K562 (cell line): ENCODE data around the gene PAIP1. TPM values are rescaled to one million over a fixed set of nuclear protein-coding genes. Genes with fewer than 3 reads are reported as not detected.

Experiments used
- ATAC-seq: fragments of 200-7000 bp; cut with Tn5 transposase; 3 replicates; pipeline ENCODE4 v1.9.1; 2020; ENCODE audit warnings: moderate library complexity
- BruUV-seq: library from RNA; stranded (reverse); fragments of 400-500 nt; replicated peaks from 2 replicates; lab custom pipeline; 2021; lab: Mats Ljungman, UMichigan
- CTCF ChIA-PET: fragments of 300-600 bp; formaldehyde crosslinking; extraction: SDS; loops from one replicate; lab custom pipeline; 2021; ENCODE audit warnings: low intra/inter-chr PET ratio; lab: Yijun Ruan, JAX
- POLR2A ChIA-PET: fragments of 300-600, 350-650 bp; sonication (Branson Sonifier 250); formaldehyde crosslinking; extraction: SDS; loops from one replicate; lab custom pipeline; 2021; ENCODE audit warnings: antibody characterized with exemption, inconsistent platforms; lab: Yijun Ruan, JAX
- DNase-seq, 4 experiments: peaks; one replicate each; pipeline versions ENCODE4 v3.0.0 to v3.0.0-alpha.2; 2011 to 2018; ENCODE audit warnings: low spot score in 3 of 4, mixed read lengths in 3 of 4; ENCODE audit errors: extremely low read depth in 1 of 4
- FAIRE-seq: peaks from 2 replicates; lab custom pipeline; 2011; peaks lifted over from hg19 to GRCh38; lab: Jason Lieb, UNC
- H2AFZ ChIP-seq: 2 replicates; pipeline ENCODE4 v1.6.0; 2011; ENCODE audit warnings: low read depth, low read length, control low read depth, inconsistent platforms
- H3K27ac ChIP-seq: fragments of 200-600 bp; 3 replicates; pipeline ENCODE4 v1.8.0; 2011; ENCODE audit warnings: low read depth, mild to moderate bottlenecking, control low read depth, inconsistent platforms, low read length, moderate library complexity, mixed read lengths; ENCODE audit errors: extremely low read depth
- H3K27me3 ChIP-seq, 2 experiments: fragments of 300-600 bp in 1 of 2; 2 replicates in 1 of 2; 3 replicates in 1 of 2; pipeline versions ENCODE4 v1.6.0 to v1.8.0; 2011; ENCODE audit warnings: inconsistent platforms in 2 of 2, low read length in 2 of 2, mild to moderate bottlenecking in 1 of 2, mixed read lengths in 1 of 2, moderate library complexity in 1 of 2; ENCODE audit not compliant: control insufficient read depth in 2 of 2, insufficient read depth in 2 of 2
- H3K36me3 ChIP-seq: fragments of 300-600 bp; 3 replicates; pipeline ENCODE4 v1.8.0; 2011; ENCODE audit warnings: mild to moderate bottlenecking, low read length, inconsistent platforms; ENCODE audit not compliant: control insufficient read depth, insufficient read depth
- H3K4me1 ChIP-seq, 2 experiments: fragments of 200-600 bp in 1 of 2; replicated peaks in 1 of 2; 2 replicates in 1 of 2; 3 replicates in 1 of 2; pipeline versions ENCODE4 v1.5.1 to v1.8.0; 2011; ENCODE audit warnings: inconsistent platforms in 2 of 2, low read length in 2 of 2, mild to moderate bottlenecking in 1 of 2, mixed read lengths in 1 of 2, moderate library complexity in 1 of 2; ENCODE audit not compliant: control insufficient read depth in 2 of 2, insufficient read depth in 2 of 2
- H3K4me2 ChIP-seq: 2 replicates; pipeline ENCODE4 v1.6.1; 2011; ENCODE audit warnings: low read length, control low read depth, inconsistent platforms, mixed read lengths; ENCODE audit not compliant: insufficient read depth
- H3K4me3 ChIP-seq: fragments of 200-600 bp; sonication (generic), shearing (Covaris generic); 2 replicates; pipeline ENCODE4 v1.5.1; 2016; ENCODE audit warnings: control low read depth, inconsistent platforms
- H3K79me2 ChIP-seq: fragments of 200-600 bp; 3 replicates; pipeline ENCODE4 v1.8.0; 2011; ENCODE audit warnings: low read length, inconsistent platforms; ENCODE audit not compliant: control insufficient read depth, insufficient read depth
- H3K9ac ChIP-seq, 2 experiments: 2 replicates each; pipeline versions ENCODE4 v1.6.0 to v1.6.1; 2011; ENCODE audit warnings: low read depth in 2 of 2, low read length in 2 of 2, control low read depth in 1 of 2, inconsistent platforms in 1 of 2, mild to moderate bottlenecking in 1 of 2, mixed read lengths in 1 of 2; ENCODE audit not compliant: insufficient read depth in 1 of 2
- H3K9me1 ChIP-seq: one replicate; pipeline ENCODE4 v1.6.0; 2011; ENCODE audit warnings: inconsistent platforms, mild to moderate bottlenecking, low read length, moderate library complexity; ENCODE audit not compliant: control insufficient read depth, insufficient read depth
- H3K9me3 ChIP-seq: replicated peaks from 2 replicates; pipeline ENCODE4 v1.5.1; 2011; ENCODE audit warnings: low read depth, low read length, inconsistent platforms; ENCODE audit not compliant: control insufficient read depth, insufficient read depth
- H4K20me1 ChIP-seq: replicated peaks from 2 replicates; pipeline ENCODE4 v1.6.1; 2011; ENCODE audit warnings: low read length, inconsistent platforms, mixed read lengths; ENCODE audit not compliant: control insufficient read depth, insufficient read depth
- ARID1B ChIP-seq: fragments of 450-650 bp; IDR thresholded peaks from 2 replicates; pipeline ENCODE4 v1.6.1; 2016; ENCODE audit warnings: antibody characterized with exemption, mild to moderate bottlenecking, inconsistent platforms
- ELF1 ChIP-seq: fragments of 200-800 bp; sonication (Bioruptor generic); IDR thresholded peaks from 2 replicates; pipeline ENCODE4 v1.6.1; 2016; ENCODE audit warnings: missing genetic modification characterization, missing compliant biosample characterization
- KAT8 ChIP-seq: fragments of 450-650 bp; IDR thresholded peaks from 2 replicates; pipeline ENCODE4 v1.6.1; 2016; ENCODE audit warnings: low read depth, mild to moderate bottlenecking
- MEF2D ChIP-seq: conservative IDR thresholded peaks from 2 replicates; pipeline ENCODE4 v1.6.1; 2016; ENCODE audit warnings: low read depth, missing genetic modification characterization, missing compliant biosample characterization
- MTA1 ChIP-seq: fragments of 450-650 bp; IDR thresholded peaks from 2 replicates; pipeline ENCODE4 v1.6.1; 2017; ENCODE audit warnings: borderline replicate concordance
- RBM15 ChIP-seq: fragments of 200-400 bp; formaldehyde crosslinking; IDR thresholded peaks from 2 replicates; pipeline ENCODE4 v1.6.1; 2018; ENCODE audit warnings: mild to moderate bottlenecking, low read length, moderate library complexity; ENCODE audit not compliant: insufficient read depth
- RBM25 ChIP-seq: fragments of 200-400 bp; formaldehyde crosslinking; IDR thresholded peaks from 2 replicates; pipeline ENCODE4 v1.6.1; 2018; ENCODE audit warnings: low read length, low read depth, moderate library complexity; ENCODE audit not compliant: severe bottlenecking
- RBM39 ChIP-seq: fragments of 200-400 bp; formaldehyde crosslinking; optimal IDR thresholded peaks from 2 replicates; pipeline ENCODE3; 2018; ENCODE audit warnings: low read depth, low read length
- TAF9B ChIP-seq: fragments of 450-650 bp; IDR thresholded peaks from 2 replicates; pipeline ENCODE4 v1.6.1; 2018; ENCODE audit warnings: mild to moderate bottlenecking; ENCODE audit not compliant: partially characterized antibody
- ZC3H8 ChIP-seq: fragments of 450-650 bp; IDR thresholded peaks from 2 replicates; pipeline ENCODE4 v1.6.1; 2017
- ZNF133 ChIP-seq: fragments of 250-450 bp; sonication (Bioruptor Pico); IDR thresholded peaks from 2 replicates; pipeline ENCODE4 v1.4.0; 2020; ENCODE audit warnings: mild to moderate bottlenecking
- ZNF41 ChIP-seq: fragments of 250-450 bp; sonication (Bioruptor Pico); conservative IDR thresholded peaks from 2 replicates; pipeline ENCODE4 v1.4.0; 2020; ENCODE audit warnings: mild to moderate bottlenecking
- ZNF785 ChIP-seq: fragments of 250-450 bp; sonication (Bioruptor Pico); IDR thresholded peaks from 2 replicates; pipeline ENCODE4 v1.4.0; 2020; ENCODE audit warnings: mild to moderate bottlenecking
- WGBS: fragments of 100-300 bp; shearing (Covaris generic); methylation state at CpG from one replicate; pipeline ENCODE4 v1.1.6; 2016; ENCODE audit warnings: low coverage, mixed read lengths; ENCODE audit not compliant: insufficient coverage; ENCODE audit errors: missing lambda C conversion rate; 5-methylcytosine and 5-hydroxymethylcytosine counted together
- in situ Hi-C: fragments of 300-500 bp; cut with MboI; formaldehyde crosslinking; loops from 4 replicates; pipeline ENCODE4 v1.15.0; 2018; ENCODE audit warnings: inconsistent platforms, mixed read lengths
- intact Hi-C: fragments of 100-400 bp; cut with micrococcal nuclease; formaldehyde crosslinking; loops from 2 replicates; pipeline ENCODE4 v1.14.2; 2022
- polyA plus RNA-seq, 8 experiments: library from polyadenylated mRNA; depleted of rRNA in 4 of 8; stranded (reverse) in 5 of 8; unstranded in 3 of 8; fragments of >200 nt; fragmentation: Nextera tagmentation in 2 of 8; fragmentation: Illumina TruSeq in 1 of 8; extraction: Ambion mirVana in 2 of 8; extraction: Trizol in 1 of 8; gene quantifications; 2 replicates each; pipeline versions ENCODE4 v1.2.1 to v1.2.3, GENCODE V29; 2011 to 2014; ENCODE audit warnings: inconsistent platforms in 1 of 8, missing spikeins in 1 of 8
- total RNA-seq, 7 experiments: library from RNA; depleted of rRNA in 6 of 7; stranded (reverse); fragments of >200 nt in 6 of 7; fragmentation: Illumina TruSeq in 2 of 7; extraction: Trizol in 2 of 7; gene quantifications; 2 replicates each; pipeline versions ENCODE4 v1.2.1 to v1.2.3, GENCODE V29; 2011 to 2021; ENCODE audit warnings: low replicate concordance in 1 of 7
- TF ChIP-seq, protein P1 (sequence below): sonication (generic); formaldehyde crosslinking; IDR thresholded peaks from 2 replicates; pipeline ENCODE4 v1.8.1; 2022; ENCODE audit warnings: missing genetic modification reagents
- TF ChIP-seq, protein P2 (sequence below): fragments of 450-650 bp; IDR thresholded peaks from 2 replicates; pipeline ENCODE4 v1.6.1; 2016; ENCODE audit warnings: mild to moderate bottlenecking

PAIP1 gene
- total and polyA plus RNA-seq, 9 of the 15 experiments (the other 6 are each of a cell fraction or from before 2014, with no cell fraction given), result 51.7 to 181 (median 102) TPM

DNA sequence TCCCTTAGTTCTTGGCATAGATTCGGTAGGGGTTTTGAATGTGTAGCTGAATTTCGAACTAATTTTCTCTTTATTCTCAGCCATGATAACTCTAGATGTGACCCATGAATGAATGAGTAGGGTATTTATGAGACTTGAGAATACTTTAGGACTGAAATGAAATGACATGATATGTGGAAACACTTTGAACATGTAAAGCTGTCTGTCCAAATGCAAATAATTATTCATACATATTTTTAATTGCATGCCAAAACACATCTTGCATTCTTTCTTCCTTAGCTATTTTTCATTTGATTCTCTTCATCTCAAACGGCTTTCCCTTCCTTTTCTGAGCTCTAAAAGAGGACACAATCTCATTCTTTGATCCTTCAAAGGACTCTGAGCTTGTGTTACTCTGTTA, 49.5 kb upstream of the PAIP1 start:
- BruUV-seq, result TSS peak; percentile 19
- Histone ChIP-seq H3K4me1 (peaks cover 10 to 18% of the 10 kb centered on the region in 2 experiments; a peak in 4 of 5 replicates), H3K9ac (no peak overlapping the region), H3K27ac (no peak overlapping the region), H4K20me1 (no peaks in the 10 kb centered on the region), H3K36me3 (peaks cover 36% of the 10 kb centered on the region), H3K9me1 (no peaks in the 10 kb centered on the region), H2AFZ (no peak overlapping the region), H3K27me3 (no peaks in the 10 kb centered on the region), H3K4me2 (no peak overlapping the region), H3K79me2 (peaks cover 41% of the 10 kb centered on the region), H3K9me3 (no peaks in the 10 kb centered on the region), H3K4me3 (no peak overlapping the region)
- TF ChIP-seq ARID1B (no peak), MEF2D (tag) (no peak), RBM15 (no peak), TAF9B (no peak), MTA1 (no peak)
- in situ Hi-C loops, result no loop called here
- FAIRE-seq (no peak), ATAC-seq (no peak), DNase-seq (no peak)
- intact Hi-C loops, result loop anchor here (10.0 kb wide), 3 partner anchors 122 to 532 kb away; partner anchors contain the start of gene TMEM267
- 79% methylated on average over 3 of the region's 3 CpGs for WGBS
- POLR2A ChIA-PET, result interaction anchor here (0.9 kb wide), 1 partner anchor 65 kb away, joined by 3 read pairs; no protein-coding TSS in a partner anchor
- CTCF ChIA-PET, result no interaction called here

DNA sequence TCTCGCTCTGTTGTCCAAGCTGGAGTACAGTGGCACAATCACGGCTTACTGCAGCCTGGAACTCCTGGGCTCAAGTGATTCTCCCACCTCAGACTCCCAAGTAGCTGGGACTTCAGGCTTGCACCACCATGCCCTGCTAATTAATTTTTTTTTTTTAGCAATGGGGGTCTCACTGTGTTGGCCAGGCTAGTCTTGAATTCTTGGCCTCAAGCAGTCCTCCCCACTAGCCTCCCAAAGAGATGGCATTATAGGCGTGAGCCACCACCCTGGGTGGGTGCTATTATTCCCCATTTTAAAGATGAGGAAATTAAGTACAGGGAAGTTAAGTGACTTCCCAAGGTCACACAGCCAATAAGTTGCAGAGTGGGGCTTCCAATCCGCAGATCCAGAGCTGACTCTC, 47.8 kb upstream of the PAIP1 start:
- Histone ChIP-seq H3K4me2 (no peak overlapping the region), H3K36me3 (peaks cover 22% of the 10 kb centered on the region), H3K27ac (no peak overlapping the region), H3K9me1 (no peaks in the 10 kb centered on the region), H4K20me1 (no peaks in the 10 kb centered on the region), H3K9ac (no peak overlapping the region), H3K9me3 (no peaks in the 10 kb centered on the region), H3K79me2 (peaks cover 53% of the 10 kb centered on the region), H3K27me3 (no peaks in the 10 kb centered on the region), H2AFZ (no peak overlapping the region), H3K4me1 (peaks cover 18% of the 10 kb centered on the region in 2 experiments), H3K4me3 (no peak overlapping the region)
- no TSS peak for BruUV-seq
- FAIRE-seq (no peak), ATAC-seq (no peak), DNase-seq (no peak)
- CTCF ChIA-PET, result no interaction called here
- 94% methylated on average over 4 of the region's 4 CpGs for WGBS
- POLR2A ChIA-PET, result interaction anchor here (0.6 kb wide), 1 partner anchor 709 kb away, joined by 3 read pairs; no protein-coding TSS in a partner anchor
- in situ Hi-C loops, result no loop called here
- intact Hi-C loops, result loop anchor here (5.0 to 10.0 kb wide), 4 partner anchors 87 to 530 kb away; partner anchors contain the start of genes C5orf34 and TMEM267
- TF ChIP-seq, protein P1, sequence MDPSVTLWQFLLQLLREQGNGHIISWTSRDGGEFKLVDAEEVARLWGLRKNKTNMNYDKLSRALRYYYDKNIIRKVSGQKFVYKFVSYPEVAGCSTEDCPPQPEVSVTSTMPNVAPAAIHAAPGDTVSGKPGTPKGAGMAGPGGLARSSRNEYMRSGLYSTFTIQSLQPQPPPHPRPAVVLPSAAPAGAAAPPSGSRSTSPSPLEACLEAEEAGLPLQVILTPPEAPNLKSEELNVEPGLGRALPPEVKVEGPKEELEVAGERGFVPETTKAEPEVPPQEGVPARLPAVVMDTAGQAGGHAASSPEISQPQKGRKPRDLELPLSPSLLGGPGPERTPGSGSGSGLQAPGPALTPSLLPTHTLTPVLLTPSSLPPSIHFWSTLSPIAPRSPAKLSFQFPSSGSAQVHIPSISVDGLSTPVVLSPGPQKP (CRISPR knock-in tag), result no peak
- no peak for TF ChIP-seq ZNF785 (CRISPR knock-in tag)
- no peak for TF ChIP-seq RBM39
- TF ChIP-seq ZC3H8, result no peak
- no peak for TF ChIP-seq ZNF133 (CRISPR knock-in tag)
- peak; percentile 29 for TF ChIP-seq RBM25
- TF ChIP-seq KAT8, result no peak
- TF ChIP-seq ELF1 (tag), result no peak
- TF ChIP-seq ZNF41, result no peak
- TF ChIP-seq, protein P2, sequence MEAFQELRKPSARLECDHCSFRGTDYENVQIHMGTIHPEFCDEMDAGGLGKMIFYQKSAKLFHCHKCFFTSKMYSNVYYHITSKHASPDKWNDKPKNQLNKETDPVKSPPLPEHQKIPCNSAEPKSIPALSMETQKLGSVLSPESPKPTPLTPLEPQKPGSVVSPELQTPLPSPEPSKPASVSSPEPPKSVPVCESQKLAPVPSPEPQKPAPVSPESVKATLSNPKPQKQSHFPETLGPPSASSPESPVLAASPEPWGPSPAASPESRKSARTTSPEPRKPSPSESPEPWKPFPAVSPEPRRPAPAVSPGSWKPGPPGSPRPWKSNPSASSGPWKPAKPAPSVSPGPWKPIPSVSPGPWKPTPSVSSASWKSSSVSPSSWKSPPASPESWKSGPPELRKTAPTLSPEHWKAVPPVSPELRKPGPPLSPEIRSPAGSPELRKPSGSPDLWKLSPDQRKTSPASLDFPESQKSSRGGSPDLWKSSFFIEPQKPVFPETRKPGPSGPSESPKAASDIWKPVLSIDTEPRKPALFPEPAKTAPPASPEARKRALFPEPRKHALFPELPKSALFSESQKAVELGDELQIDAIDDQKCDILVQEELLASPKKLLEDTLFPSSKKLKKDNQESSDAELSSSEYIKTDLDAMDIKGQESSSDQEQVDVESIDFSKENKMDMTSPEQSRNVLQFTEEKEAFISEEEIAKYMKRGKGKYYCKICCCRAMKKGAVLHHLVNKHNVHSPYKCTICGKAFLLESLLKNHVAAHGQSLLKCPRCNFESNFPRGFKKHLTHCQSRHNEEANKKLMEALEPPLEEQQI, result no peak
